Endothelial cell (in vitro differentiated cells): Measurements from ENCODE around the gene PROM1. TPM values are rescaled to one million over a fixed set of nuclear protein-coding genes. Genes with fewer than 3 reads are reported as not detected.

ENCODE experiments used
- DNase-seq: peaks from one replicate; pipeline ENCODE4 v3.0.0; 2021; ENCODE audit warnings: low spot score
- H3K27ac Mint-ChIP-seq: one replicate; pipeline ENCODE4 v1.8.0; 2021; ENCODE audit warnings: mixed read lengths, inconsistent platforms; ENCODE audit not compliant: unreplicated experiment
- H3K27me3 Mint-ChIP-seq: one replicate; pipeline ENCODE4 v1.8.0; 2021; ENCODE audit warnings: mild to moderate bottlenecking, moderate library complexity, mixed read lengths, inconsistent platforms; ENCODE audit not compliant: unreplicated experiment
- H3K36me3 Mint-ChIP-seq: one replicate; pipeline ENCODE4 v1.8.0; 2021; ENCODE audit warnings: mild to moderate bottlenecking, low read depth, mixed read lengths, inconsistent platforms; ENCODE audit not compliant: unreplicated experiment
- H3K4me1 Mint-ChIP-seq: one replicate; pipeline ENCODE4 v1.8.0; 2021; ENCODE audit warnings: mild to moderate bottlenecking, mixed read lengths, inconsistent platforms; ENCODE audit not compliant: unreplicated experiment
- H3K4me3 Mint-ChIP-seq: one replicate; pipeline ENCODE4 v1.8.0; 2021; ENCODE audit warnings: mild to moderate bottlenecking, mixed read lengths, inconsistent platforms; ENCODE audit not compliant: unreplicated experiment
- H3K9me3 Mint-ChIP-seq: one replicate; pipeline ENCODE4 v1.8.0; 2021; ENCODE audit warnings: mixed read lengths, inconsistent platforms; ENCODE audit not compliant: unreplicated experiment
- total RNA-seq: library from RNA; stranded (reverse); fragmentation: NEBNext Ultra II Directional; extraction: Animal tissue kit (Norgen Biotek cat#: 25700); gene quantifications from one replicate; pipeline ENCODE4 v1.2.1, GENCODE V29; 2021; ENCODE audit not compliant: unreplicated experiment
- TF ChIP-seq, protein P1 (sequence below): fragments of 200-600 bp; sonication (generic); IDR thresholded peaks from one replicate; pipeline ENCODE4 v1.5.0; 2021; ENCODE audit warnings: antibody characterized with exemption; ENCODE audit not compliant: unreplicated experiment

PROM1 gene
- total RNA-seq, 1 donor from 2014 or later, result 12.2 TPM

DNA sequence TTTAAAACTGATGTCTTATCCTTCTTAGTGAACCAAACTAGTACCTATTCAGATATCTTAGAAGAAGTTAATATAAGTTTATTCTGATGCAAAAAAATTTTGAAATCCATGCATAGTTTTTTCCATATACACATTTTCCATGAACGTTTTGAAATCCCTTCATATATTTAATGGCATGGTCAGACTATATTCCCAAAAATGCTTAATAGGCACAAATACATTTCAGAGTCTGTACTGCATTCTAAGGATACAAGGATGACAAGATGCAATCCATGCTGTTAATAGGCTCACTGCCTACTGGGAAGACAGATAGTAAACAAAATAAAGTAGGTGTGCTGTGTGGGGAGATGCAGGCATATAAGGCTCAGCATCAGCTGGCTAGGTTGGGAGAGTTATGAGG is 33.2 kb downstream of the PROM1 start:
- TF ChIP-seq, protein P1, sequence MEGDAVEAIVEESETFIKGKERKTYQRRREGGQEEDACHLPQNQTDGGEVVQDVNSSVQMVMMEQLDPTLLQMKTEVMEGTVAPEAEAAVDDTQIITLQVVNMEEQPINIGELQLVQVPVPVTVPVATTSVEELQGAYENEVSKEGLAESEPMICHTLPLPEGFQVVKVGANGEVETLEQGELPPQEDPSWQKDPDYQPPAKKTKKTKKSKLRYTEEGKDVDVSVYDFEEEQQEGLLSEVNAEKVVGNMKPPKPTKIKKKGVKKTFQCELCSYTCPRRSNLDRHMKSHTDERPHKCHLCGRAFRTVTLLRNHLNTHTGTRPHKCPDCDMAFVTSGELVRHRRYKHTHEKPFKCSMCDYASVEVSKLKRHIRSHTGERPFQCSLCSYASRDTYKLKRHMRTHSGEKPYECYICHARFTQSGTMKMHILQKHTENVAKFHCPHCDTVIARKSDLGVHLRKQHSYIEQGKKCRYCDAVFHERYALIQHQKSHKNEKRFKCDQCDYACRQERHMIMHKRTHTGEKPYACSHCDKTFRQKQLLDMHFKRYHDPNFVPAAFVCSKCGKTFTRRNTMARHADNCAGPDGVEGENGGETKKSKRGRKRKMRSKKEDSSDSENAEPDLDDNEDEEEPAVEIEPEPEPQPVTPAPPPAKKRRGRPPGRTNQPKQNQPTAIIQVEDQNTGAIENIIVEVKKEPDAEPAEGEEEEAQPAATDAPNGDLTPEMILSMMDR, result no peak
- no peak for DNase-seq
- Mint-ChIP-seq H3K27me3 (peaks cover 2% of the 10 kb centered on the region), H3K36me3 (no peaks in the 10 kb centered on the region), H3K27ac (no peak overlapping the region), H3K9me3 (no peaks in the 10 kb centered on the region), H3K4me1 (peaks cover 3% of the 10 kb centered on the region), H3K4me3 (no peak overlapping the region)

DNA sequence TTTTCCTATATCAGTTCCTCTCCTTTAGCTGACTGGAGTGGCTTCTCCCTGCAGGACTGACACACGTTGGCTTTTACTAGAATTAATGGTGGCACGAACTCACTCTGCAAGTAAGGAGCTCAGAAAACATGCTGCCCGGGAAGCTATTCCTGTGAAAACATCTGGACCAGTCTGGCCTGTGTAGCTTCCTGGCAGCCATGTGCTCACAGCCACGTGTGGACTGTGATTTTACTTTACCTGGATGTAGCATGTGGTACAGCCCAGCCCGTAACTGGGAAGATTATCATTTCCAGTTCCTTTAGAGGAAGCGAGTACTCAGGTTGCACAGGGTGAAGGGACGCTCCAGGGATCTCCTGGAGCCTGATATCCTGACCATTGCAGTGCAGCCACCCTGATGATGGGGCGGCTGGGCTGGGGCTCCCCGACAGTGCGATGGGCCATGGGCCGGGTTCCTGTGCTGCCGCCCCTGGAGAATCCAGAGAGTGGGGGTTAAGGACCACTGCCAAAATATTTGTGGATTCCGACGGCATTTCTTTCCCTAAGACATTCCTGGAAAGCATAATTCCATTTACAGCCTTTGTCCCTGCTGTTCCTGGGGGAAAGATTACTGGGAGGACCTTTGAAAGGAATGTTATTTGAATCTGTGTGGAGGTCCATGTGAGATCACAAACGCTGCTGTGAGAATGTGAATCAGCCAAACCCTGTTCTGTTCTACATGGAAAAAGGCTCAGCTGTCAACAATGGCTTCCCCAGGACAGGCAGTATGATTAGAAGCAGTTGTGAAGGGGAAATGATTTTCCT is 35.0 kb downstream of the PROM1 start:
- TF ChIP-seq, protein P1, result no peak
- DNase-seq, result no peak
- no peak overlapping the region for H3K27ac Mint-ChIP-seq
- H3K36me3 Mint-ChIP-seq, result no peaks in the 10 kb centered on the region
- H3K27me3 Mint-ChIP-seq, result no peaks in the 10 kb centered on the region
- no peak overlapping the region for H3K4me3 Mint-ChIP-seq
- H3K4me1 Mint-ChIP-seq, result peaks cover 2% of the 10 kb centered on the region
- H3K9me3 Mint-ChIP-seq, result no peaks in the 10 kb centered on the region

DNA sequence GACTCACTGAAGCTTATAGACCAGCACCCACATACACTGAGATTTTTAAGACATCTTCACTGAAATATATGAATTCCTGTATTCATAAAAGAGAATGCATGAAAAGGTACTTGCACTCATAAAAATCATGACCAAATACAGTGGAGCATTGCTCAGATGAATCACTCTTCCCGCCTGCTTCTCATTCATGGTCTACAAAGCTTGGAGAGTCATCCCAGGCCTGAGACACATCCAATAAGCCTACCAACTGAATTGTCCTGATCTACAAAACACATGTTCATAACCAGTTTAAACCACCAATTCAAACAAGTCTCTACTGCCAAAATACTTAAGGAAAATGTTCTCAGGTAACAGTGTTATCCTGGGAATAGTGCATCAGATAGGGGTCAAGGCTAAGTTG is 38.1 kb downstream of the PROM1 start:
- Mint-ChIP-seq H3K4me3 (no peak overlapping the region), H3K27ac (no peak overlapping the region), H3K27me3 (peaks cover 2% of the 10 kb centered on the region), H3K4me1 (peaks cover 5% of the 10 kb centered on the region), H3K36me3 (peaks cover 3% of the 10 kb centered on the region), H3K9me3 (no peaks in the 10 kb centered on the region)
- DNase-seq, result no peak
- TF ChIP-seq, protein P1, result no peak

DNA sequence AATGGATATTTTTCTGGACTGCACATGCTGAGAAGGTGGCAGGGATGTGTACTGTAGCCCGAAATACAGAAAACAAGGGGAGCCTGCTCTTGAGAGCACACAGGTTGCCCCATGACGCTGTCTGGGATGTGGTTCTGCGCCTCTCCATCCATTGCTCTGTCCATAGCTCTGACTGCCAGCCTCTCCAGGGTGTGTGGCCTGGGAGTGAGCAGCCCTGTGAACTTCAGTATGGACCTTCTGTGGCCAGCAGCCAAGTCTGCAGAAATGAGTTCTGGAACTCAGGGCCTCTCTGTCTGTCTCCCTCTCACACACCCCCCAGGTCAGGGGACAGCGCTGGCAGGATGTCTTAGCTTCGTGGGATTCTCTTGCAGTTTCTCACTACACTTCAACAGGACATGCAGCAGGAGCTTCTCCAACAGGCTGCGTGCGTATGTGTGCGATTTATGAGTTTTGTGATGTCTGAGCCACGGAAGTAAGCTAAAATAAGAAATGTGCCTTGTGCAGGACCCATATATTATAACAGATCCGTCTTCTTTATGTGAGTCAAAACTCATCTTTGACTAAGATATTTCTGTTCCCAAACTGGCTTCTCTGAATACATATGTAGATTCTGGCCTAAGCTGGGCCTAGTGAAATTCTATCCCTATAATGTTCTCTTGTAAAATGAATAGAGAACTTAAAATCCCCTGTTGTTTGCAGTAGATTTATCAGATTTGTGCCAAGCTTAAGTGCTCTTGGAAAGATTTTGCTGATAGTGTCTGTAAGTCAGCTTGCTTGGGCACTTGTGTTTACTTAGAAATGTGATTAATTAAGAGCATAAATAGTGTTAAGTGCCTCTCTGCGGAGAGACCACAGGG is 40.0 kb downstream of the PROM1 start:
- no peak for DNase-seq
- Mint-ChIP-seq H3K4me1 (peaks cover 9% of the 10 kb centered on the region), H3K4me3 (no peak overlapping the region), H3K9me3 (no peaks in the 10 kb centered on the region), H3K27me3 (peaks cover 2% of the 10 kb centered on the region), H3K36me3 (peaks cover 3% of the 10 kb centered on the region), H3K27ac (no peak overlapping the region)
- TF ChIP-seq, protein P1, result no peak
